GM19035 (cell line): ENCODE measurements around the gene SEPTIN6.
"Not testable (repeated sequence)": the region's sequence is repeated elsewhere in the genome, so short reads cannot be mapped to it uniquely, and the experiment has no call there.

ENCODE experiments used
- ATAC-seq: cut with Tn5 transposase; IDR thresholded peaks from one replicate; pipeline ENCODE4 v1.9.1; 2021; ENCODE audit not compliant: unreplicated experiment

Gene SEPTIN6

DNA sequence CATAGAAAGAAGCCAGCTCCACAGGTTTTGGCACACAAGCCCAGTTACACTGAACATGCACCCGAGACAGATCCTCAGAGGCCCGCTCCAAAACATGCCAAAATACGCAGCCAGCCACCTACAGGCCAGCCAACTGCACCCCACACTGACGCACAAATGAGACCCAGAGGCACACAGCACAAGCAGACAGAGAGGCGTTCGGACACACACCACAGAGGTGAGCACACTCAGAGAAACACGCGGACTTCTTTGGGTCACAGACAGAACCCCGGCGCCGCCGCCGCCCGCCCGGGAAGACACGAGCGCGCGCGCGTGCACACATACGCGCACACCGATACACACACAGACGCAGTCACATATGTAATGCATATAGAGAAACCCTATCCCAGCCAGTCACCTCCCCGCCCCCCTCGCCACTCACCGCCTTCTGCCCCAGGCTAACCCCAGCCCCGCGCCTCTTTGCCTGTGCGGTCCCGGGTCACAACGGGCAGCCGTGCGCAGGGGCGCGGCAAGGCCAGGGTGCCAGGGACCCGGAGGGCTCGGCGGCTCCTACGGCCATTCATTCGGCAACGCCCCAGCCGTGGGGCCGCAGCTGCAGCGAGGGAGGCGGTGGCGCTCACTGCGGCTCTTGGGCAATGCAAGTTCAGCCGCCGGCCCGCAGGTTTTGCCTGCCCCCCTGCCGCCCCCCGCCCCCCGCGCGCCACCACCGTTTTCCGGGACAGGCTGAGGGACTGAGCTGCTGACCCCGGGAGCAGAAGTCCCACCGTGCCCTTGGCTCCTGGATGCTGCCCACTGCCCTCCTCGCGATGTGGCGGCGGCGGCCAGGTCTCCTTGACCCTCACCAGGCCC, 553 bp downstream of the SEPTIN6 start:
- ATAC-seq: peak; percentile 25

DNA sequence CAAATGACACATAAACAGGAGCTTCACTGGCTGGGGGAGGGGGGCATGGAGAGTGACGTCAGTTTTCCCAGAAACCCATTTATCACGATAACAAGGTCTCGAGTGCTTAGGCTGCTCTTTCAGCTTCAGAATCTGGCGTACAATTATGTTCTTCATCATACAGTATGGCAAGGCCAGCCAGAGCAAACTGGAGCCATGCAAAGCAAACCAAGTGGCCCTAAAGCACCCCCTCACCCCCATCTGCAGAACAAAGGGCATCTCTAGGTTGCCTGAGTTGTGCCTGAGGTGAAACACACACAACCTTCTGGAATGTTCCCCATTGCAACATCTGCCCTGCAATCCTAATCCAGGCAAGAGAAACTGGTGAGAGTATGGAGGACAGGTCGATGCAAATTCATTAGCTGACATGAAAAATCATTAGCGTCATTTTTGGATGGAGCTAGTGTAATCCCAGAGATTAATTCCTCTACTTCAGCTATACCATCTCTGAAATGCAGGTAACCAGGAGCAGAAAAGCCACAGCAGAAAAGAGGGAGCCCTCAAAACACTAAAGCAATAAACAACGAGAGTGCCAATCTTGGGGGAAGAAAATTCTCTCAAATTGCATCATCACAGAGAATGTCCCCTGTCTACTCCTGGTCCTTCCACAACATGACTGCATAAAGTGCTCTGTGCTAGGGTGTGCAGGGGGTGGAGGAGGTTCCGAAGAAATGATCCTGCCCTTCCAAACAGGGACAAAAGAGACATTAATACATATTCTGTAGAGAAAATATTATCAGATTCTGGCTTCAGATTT, 1.8 kb downstream of the SEPTIN6 start:
- no peak for ATAC-seq

DNA sequence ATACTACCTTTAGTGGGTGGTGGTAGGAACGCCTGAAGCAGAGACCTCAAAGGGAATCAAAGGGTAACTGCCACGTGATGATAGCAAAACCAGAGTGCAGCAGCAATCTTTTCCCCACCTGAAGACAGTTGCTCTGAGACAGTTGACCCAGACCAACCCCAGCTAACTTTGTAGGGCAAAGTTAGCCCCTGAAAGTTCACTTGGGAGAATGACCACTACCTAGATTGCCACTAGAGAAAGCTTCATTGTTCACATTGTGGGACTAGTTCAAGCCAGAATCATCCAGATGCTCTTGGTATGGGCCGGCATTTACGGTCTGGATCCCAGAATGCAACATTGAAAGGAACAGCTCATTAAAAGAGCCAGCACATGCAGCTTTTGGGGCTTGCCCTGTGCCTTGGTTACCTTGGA, 4.1 kb downstream of the SEPTIN6 start:
- no peak for ATAC-seq

DNA sequence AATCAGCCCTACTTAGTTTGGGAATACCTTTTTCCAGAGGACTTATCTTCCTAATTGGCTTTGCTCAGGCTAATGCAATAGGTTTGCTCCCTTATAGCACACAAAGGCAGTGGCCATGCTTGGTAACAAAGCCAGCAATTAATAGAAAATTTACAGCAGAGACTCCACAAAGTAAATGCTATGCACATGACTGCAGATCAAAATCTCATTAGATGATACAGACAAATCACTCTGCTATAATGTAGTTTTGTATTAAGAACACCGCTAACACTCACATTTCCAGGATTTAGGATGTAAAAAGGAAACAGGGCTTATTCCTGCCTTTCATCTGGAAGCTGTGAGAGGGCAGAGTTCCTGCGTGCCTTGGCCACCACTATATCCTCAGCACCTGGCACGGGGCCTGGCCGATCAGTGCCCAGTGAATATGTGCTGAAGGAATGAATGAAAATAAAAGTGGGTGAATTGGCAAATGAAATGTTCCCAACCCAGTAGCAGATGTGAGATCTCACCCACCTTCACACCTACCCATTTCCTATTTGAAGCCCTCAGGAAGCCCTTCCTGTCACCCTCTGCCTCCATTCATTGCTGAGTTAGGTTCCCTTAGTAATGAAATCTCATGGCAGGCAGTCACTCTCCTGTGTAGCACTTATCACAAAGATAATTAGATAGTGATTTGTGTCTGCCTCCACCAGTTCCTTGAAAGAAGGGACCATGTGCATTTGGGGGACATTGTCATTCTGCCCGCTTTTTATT, 5.1 kb downstream of the SEPTIN6 start:
- ATAC-seq: no peak

DNA sequence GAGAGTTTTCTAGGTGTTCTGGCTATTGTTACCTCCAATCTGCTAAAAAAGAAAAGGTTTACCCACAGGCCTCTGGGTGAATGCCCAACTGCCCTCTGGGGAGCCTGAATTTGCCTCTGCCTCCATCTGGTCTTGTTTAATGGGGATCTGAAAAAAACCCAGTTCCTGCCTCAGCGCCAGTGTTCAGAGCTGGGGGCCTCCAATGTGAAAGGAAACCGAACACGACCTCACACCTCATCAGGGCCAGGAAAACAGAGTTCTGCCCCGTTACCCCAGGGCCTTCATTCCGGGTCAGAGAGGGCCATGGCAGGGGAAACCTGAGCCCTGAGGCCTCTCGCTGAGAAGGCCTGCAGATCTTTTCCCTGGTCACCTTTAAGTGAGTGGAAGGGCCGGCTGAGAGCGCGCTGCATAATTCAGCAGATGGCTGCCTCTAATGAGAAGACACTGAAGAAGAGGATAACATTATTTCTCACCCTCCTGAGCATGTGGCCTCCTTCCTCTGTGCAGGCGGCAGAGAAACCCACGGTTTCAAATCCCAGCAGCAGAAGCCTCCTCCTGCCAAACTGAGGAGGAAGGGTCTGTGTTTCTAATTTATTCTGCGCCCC, 6.8 kb downstream of the SEPTIN6 start:
- ATAC-seq: peak; percentile 38

DNA sequence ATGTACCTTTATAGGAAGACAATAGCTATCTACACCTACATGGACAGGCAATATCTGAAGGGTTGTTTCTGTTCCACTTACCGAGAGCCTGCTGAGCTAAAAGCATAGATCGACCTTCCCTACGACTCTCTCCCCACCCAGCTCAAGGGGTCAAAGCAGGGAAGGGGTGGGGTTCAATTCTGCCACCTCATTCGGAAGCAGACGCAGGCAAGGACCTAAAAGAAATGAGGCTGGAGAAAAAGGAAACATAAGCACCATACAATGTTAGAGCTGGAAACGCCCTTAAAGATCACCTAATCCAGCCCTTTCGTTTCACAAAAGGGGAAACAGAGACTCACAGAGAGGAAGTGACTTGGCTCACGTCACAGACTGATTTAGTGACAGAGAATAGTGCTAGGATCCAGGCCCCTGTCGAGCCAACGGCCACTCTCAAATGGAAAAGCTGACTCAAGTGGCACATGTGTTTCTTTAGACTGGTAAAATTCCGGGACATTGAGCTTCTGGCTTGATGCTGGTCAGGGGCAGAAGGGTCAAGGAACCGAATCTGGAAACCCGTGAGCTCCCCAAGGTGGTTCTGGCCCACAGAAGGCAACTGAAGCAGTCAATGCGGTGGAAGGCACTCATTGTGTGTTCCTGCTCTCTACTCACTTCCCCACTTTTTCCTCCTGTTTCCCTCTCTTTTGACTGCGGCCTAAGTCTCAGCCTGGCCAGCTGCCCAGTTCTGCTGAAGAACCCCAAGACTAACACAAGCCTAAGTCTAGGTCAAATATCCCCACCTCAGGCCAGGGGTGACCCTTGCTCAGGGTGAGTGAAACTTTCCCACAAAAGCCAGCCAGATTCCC, 7.5 kb downstream of the SEPTIN6 start:
- ATAC-seq: no peak

DNA sequence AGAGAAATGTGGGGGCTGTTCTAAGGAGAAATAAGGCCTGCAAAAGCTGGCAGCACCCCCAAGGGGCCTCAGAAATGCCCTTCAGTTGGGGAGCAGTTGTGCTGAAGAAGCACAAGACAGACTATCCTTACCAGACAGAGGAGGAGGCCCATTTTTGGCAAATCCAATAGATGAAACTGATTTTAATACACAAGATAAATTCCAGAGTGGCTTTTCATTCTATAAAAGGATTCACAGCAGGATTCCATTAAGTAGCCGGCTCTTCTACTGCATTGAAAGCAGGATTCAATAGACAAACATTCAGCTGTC, 8.1 kb downstream of the SEPTIN6 start:
- ATAC-seq: no peak

DNA sequence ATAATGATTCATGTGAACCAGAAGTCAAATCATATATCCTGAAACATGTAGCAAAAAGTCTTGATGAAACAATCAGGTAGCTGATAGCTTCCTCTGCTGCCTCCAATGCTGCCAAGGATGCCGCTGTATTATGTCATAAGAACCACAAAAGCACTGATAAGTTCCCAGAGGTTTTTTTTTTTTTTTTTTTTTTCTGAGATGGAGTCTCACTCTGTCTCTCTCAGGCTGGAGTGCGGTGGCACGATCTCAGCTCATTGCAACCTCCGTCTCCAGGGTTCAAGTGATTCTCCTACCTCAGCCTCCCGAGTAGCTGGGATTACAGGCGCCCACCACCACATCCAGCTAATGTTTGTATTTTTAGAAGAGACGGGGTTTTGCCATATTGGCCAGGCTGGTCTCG, 8.7 kb downstream of the SEPTIN6 start:
- not testable (repeated sequence) for ATAC-seq

DNA sequence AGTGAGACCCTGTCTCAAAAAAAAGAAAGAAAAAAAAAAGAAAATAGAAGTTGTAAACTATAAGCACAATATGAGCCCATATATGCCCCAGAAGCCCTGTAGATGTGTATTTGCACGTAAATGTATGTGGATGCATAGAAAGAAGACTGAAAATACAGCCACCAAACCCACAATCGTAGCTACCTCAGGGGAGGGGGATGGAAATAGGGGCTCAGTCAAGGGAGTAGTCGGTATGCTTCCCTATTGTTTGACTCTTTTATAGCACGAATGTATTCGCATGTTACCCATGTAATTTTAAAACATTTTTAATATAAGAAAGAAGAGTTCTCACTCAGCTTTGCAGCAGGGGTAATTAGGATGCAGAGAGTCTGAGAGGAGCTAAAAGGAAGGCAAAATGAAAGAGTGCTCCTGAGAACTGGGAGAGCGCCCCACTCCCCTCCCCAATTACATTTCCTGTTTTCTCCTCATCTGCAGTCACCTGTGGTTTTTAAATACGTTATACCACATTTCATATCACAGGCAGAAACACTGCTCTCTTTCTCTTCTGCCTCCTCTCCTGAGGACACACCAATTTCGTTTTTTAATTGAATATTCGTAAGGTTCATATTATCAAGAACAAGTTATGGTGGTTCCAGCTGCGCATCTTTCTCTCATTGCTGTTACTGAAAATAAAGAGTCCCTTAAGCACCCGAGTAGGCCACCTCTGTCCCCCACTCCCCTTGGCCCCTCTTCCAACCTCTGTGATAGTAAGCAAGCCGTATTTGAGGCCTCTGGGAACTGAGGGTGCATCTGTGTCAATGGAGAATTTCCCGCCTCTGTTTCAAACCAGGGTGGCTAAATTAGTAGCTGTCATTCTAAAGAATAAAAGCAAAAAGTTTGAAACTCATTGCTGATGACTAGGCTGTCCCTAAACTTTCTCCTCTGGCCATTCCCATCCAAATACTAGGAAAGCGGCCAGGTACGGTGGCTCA, 10.7 kb downstream of the SEPTIN6 start:
- no peak for ATAC-seq

DNA sequence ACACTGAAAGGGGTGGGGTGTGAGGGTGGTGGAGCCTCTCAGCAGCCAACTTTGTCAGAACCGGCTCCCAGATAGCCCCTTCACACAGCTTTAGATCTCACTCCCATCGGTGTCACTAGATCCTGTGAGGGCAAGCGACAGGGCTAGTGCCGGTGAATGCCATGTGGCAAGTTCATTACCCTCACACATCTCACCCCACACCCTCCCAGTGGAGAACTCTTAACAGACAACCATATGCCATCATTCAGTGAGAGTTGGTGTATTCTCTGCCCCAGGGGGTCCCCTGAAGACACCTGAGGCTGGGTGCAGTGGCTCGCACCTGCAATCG, 15.3 kb downstream of the SEPTIN6 start:
- ATAC-seq: no peak

DNA sequence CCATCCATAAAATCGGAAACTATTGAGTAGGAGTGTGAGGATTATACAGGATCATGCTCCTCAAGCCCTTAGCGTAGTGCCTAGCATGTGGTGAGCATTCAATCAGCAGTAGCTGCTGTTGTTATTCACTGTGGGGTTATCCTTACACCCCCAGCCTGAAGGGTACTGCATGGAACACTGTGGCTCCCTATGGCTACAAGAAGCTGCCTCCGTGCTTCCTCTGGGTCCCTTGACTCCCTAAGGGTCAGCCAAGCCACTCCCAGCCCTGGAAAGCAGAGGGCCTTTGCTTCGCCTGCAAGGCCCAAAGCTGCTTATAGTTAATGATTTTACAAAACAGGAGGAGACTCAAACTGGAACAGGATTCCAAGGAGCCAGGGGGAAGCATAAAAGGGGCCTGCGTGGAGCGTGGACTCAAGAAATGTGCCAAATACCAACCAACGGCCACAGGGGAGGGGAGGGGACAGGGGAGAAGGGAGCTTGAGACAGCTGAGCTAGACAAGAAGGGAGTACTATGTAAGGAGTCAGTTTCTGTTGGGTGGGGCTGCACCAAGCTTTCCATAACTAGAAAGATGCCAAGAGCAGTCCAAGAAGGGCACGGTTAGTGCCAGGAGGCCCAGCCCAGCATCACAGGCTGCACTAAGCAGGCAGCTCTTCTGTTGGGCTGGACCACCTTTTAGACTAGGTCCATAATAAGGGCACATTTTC, 15.9 kb downstream of the SEPTIN6 start:
- ATAC-seq: no peak

DNA sequence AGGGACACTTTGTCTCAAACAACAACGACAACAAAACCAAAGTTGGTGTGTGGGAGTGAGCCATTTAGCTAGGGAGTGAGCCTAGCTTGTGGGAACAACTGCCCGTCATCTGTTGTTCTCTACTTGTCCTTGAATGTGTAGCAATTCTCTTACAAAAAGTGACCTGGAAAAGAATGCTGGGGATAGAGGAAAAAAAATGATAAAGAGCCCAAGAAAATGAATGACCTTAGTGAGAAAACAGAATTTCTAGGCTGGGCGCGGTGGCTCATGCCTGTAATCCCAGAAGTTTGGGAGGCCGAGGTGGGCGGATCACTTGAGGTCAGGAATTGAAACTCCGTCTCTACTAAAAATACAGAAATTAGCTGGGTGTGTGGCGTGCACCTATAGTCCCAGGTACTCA, 19.6 kb downstream of the SEPTIN6 start:
- ATAC-seq: no peak

DNA sequence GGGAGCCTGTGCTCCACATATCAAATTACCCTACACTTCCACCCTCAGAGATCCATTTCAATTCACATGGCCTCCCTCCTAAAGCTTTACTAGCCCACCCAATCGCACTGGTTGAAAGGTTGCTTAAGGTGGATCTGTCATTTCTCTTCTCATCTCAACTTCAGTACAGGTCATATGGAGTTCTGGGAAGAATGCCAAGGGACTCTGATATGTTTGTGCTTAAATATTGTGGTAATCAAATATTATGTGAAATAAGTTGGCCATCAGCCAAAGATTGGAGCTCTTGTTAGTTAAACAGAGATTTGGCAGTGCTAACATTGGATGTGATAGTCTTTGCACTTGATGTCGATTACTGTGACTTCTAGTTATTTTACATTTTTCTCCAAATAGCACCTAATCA, 20.5 kb downstream of the SEPTIN6 start:
- ATAC-seq: no peak

DNA sequence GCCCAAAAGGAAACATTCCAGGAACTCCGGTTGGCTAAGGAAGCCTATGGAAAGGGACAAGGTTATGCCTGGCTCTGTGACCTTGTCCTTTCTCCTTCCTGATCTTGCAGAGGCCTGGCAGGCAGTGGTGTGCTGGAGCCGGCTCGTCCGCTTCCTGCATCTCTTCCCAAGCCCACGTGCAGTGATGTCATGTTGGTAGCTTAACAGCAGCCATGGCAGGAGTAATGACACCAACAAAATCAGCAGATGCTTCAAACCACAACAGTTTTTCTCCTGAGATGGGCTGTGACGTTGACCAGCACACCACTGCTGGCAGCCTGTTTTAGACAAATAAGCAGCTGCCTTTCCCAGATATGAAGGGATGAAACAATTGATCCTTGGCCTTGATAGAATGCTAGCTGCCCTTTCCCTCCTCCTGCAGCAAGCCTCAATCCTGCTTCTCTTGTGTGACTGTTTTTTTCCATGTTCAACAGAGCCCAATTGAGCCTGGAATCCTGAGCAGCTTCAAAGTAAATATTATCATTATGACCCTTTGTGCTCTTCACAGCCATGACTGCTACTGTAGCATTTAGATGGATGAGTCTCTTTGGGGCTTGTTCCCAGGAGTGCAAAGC, 23.4 kb downstream of the SEPTIN6 start:
- no peak for ATAC-seq

DNA sequence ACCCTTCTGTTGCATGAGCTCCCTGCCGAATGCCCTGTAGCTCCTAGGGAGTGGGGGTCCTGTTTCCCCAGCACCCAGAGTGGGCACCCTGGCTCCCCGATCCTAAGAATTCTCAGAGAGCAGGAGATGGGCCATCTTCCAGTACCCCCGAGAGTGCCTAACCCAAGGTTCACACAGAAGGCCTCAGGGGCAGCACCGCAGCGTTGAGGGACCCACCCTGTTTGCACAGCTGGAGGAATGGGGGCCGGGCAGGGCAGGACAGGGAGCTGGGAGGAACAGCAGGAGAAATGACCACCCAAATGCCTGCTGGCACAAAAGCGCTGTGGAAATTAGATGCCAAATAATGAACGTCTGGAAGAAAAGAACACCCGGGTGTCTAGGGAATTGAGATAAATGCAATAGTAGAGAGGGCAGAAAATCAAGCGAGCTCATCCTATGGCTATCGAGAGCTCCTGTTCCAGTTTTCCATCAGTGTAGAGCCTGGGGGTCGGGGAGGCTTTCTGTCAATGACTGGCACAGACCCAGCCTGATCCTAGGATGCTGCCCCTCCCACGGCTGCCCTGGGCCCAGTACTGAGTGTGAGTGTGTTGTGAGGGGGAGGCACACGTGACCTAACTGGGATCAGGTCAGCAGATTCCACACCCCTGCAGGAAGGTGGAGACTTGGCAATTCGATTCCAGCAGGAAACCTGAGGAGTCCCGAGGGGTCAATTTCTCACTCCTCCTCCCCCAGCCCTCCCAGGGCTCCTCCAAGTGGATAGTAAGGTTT, 25.7 kb downstream of the SEPTIN6 start:
- ATAC-seq: no peak

DNA sequence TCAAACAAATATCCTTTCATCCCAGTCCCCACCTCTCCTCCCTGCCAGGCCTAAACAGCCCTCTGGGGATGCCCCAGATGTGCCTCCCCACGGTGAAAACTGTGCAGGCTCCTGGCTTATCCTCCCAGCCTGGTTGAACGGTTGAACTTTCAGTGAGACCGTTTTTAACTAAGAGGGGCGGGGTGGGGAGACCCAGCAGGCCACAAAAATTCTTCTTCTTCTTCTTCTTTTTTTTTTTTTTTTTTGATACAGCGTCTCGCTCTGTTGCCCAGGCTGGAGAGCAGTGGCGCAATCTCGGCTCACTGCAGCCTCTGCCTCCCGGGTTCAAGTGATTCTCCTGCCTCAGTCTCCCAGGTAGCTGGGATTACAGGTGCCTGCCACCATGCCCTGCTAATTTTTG, 28.1 kb downstream of the SEPTIN6 start:
- not testable (repeated sequence) for ATAC-seq

DNA sequence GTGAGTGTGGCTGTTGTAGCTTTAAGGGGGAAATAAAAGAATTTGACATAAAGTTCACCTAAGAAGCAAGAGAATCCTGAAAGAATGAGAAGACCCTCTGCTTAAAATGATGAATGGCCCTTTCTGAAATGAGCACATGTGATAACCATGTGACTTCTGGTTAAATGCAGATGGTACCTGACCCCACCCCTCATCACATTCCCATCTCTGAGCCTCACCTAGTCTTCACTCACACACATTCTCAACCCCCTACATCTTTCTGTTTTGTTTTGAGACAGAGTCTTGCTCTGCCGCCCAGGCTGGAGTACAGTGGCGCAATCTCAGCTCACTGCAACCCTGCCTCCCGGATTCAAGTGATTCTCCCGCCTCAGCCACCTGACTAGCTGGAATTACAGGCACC, 31.5 kb downstream of the SEPTIN6 start:
- no peak for ATAC-seq

DNA sequence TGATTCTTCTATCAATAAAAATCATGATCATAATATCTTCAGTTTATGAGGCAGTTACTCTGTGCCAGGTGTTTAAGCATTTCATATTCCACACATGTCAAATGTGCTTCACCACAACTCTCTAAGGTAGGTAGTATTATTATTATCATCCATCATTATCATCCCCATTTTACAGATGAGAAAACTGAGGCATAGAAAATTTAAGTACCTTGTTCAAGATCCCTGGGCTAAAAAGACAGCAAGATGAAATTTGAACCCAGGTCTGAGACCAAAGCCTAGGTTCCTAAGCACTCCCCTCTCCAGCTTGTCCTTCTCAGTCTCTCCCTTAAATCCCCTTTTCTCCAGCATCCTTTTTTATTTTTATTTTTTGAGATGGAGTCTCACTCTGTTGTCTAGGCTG, 33.4 kb downstream of the SEPTIN6 start:
- ATAC-seq: no peak
